Hindlimb muscle (tissue), 1 donor: ENCODE data around the gene SLC6A7. TPM values are rescaled to one million over a fixed set of nuclear protein-coding genes. Genes with fewer than 3 reads are reported as not detected.

Source experiments
- DNase-seq: peaks from one replicate; pipeline ENCODE4 v3.0.0-alpha.2; 2013
- polyA plus RNA-seq: library from polyadenylated mRNA; unstranded; fragments of 120-200 nt; gene quantifications from one replicate; pipeline ENCODE4 v1.2.1, GENCODE V29; 2013; ENCODE audit not compliant: insufficient read length

Gene SLC6A7
- polyA plus RNA-seq, 1 donor, result 0.22 TPM

DNA sequence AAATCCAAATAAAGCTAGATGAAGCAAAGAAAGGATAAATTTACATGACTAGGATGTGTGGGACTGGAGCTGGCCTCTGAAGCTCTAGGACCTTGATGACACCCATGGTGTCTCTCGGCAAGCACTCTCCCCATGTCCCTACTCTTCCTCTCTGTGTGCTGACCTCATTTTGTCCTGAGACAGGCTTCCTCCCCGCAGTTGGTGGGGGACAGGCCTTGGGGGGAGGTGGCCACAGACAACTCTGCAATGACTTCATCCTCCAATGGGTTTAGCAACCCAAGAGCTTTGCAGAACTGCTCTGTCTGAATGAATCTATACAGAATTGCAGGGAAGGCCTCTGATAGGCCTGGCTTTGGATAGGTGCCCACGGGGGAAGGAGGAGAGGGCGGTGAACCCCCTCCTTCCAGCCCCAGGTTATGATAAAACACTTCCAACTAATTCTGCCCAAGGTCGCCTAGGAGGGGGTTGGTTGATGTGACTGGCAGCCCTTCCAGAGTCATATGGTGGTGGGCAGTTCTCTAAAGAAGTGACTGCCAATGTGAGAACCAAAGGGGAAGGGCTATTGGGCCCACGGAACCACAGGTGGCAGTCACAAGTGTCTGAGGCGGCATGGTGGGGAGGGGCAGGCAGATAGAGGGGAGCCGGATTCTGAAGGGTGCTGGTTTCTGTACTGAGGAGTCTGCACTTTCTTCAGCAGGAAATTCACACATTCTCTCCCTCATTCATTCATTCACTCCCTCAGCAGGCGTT lies 6.0 kb downstream of the SLC6A7 start:
- no peak for DNase-seq

GRCh38 chr5:150196514-150196913 lies 6.7 kb downstream of the SLC6A7 start:
- no peak for DNase-seq

DNA sequence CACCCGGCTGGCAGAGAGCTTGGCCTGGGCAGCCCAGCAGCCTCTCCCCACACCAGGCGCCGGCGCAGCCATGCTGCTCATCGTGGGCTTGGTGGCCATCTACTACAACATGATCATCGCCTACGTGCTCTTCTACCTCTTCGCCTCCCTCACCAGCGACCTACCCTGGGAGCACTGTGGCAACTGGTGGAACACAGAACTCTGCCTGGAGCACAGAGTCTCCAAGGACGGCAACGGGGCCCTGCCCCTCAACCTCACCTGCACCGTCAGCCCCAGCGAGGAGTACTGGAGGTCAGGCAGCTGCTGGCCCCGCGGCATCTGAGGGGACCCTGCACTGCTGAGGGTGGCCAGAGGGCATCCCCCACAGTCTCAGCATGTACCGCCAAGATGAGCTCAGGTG lies 7.1 kb downstream of the SLC6A7 start:
- no peak for DNase-seq

- DNase-seq, result no peak
Observed at GRCh38 chr5:150197476-150197875, 7.6 kb downstream of the SLC6A7 start.

DNA sequence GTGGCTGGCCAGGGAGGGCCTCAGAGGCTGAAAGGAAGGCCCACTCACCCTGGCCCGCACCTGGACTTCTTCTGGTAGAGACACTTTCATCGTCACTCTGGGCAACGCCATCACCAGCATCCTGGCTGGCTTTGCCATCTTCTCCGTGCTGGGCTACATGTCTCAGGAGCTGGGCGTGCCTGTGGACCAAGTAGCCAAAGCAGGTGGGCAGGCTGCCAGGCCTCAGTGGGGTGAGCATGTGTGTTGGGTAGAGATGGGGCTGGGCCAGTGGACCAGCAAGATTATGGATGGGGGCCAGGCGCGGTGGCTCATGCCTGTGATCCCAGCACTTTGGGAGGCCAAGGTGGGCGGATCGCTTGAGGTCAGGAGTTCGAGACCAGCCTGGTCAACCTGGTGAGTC lies 12.6 kb downstream of the SLC6A7 start:
- no peak for DNase-seq

DNA sequence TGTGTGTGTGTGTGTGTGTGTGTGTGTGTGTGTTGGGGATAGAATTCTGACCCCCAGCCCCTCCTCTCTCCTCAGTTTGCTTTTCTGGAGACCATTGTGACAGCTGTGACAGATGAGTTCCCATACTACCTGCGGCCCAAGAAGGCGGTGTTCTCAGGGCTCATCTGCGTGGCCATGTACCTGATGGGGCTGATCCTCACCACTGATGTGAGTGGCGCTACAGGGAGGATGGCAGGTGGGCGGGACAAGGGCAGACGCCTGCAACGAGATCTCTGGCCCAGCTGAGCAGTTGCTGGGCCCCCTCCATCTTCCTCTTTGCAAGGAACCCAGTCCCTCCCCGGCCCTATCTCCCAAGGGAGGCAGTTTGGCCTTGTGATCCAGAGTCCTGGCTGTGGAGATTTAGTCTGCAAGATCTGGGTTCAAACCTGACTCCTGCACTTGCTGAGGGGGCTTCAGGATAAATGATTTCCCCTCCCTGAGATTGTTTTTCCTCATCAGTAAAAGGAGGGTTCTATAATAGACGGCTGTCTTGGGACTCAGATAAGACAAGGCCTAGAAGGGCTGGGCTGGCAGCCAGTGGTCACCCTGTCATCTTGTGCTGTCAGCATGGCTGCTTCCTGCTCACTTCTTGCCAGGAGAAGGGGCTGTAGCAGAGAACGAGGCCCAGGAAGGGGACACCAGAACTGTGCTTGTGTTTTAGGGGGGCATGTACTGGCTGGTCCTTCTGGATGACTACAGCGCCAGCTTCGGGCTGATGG lies 14.1 kb downstream of the SLC6A7 start:
- DNase-seq, result no peak

DNA sequence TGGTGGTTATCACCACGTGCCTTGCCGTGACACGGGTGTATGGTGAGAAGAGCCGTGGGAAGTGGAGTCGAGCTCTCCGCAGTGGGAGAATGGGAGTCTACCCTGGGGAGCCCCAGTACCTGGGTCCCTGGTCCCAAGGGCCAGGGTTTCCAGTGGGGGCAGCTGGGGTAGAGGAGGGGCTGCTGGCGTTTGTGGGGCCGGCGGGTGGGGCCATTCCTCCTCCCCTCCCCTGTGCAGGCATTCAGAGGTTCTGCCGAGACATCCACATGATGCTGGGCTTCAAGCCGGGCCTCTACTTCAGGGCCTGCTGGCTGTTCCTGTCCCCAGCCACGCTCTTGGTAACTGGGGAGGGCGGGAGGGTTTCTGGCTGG lies 14.7 kb downstream of the SLC6A7 start:
- DNase-seq, result no peak

DNA sequence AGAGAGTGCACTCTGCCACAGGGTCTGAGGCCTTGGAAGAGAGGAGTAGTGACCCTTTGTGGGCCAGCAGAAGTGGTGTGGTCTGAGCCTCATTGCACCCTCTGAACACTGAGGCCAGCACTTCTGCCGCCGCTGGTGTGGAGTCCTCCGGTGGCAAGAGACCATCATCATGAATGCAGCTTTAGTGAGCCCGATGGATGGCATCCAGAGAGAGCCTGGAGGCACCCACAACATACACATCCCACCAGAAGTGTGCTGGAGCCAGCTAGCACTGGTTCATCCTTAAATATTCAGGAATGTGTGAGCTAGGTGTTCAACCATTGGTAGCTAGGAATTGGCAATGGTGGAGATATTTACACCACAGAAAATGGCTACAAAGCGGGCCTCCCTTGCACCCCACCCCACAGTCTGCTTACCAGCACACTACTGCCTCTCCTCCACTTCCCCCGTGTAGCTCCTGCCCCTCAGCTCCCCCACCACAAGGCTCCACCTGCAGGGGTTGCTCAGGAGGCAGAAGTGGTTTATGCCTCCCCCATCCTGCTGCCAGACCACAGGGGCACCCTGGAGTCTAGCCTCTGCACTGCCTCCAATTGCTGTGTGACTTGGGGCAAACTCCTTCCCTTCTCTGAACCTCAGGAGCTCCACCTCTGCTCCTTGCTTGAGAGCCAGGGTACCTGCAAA lies 16.4 kb downstream of the SLC6A7 start:
- no peak for DNase-seq

DNA sequence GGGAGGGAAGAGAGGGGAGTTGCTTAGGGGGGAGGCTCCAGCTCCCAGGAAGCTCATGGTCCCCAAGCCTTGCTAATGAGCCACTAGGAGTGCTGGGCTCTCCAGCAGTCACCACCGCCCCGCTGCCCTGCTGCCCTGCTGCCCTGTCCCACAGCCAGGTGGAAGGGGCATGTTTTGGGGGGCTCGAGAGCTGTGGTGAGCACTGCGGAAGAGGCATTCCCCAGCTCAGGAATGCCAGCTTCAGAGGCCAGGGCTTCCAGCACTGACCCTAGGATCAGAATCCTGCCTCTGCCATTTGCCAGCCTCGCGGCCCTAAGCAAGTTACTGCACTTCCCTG lies 16.9 kb downstream of the SLC6A7 start:
- no peak for DNase-seq

GRCh38 chr5:150208187-150209098 lies 18.6 kb downstream of the SLC6A7 start:
- no peak for DNase-seq

DNA sequence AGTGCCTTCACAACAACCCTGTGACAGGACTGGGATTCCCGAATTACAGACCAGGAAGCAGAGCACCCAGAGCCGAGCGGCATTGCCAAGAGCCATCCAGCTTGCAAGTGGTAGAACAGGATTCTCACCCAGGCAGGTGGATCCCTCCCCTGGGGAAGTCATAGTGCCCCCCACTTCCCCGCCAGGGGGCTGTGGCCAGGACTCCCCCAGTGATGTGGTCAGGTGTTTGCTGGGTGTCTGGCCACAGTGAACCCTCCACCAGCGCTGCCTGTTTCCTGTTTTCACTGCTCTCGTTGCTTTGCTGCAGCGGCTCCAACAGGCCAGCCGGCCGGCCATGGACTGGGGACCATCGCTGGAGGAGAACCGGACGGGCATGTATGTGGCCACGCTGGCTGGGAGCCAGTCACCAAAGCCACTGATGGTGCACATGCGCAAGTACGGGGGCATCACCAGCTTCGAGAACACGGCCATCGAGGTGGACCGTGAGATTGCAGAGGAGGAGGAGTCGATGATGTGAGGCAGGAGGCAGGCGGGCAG lies 19.3 kb downstream of the SLC6A7 start:
- no peak for DNase-seq

DNA sequence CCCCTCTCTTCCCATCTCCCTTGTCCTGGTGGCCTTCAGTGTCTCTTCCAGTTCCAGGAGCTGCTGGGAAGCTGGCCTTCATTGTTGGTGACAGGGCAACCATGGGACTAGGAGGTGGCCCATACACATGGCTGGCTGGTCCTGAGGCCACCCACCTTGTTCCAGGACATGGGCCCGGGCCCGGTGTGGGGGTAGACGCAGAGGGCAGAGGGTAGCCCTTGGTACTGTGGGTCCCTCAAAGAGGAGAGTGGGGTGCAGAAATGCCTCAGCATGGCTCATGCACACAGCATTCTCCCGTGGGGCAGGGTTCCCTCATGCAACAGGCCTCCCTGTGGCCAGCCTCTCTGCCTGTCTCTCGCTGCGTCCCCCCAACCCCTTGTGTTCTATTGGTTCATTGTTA lies 20.8 kb downstream of the SLC6A7 start:
- no peak for DNase-seq

DNA sequence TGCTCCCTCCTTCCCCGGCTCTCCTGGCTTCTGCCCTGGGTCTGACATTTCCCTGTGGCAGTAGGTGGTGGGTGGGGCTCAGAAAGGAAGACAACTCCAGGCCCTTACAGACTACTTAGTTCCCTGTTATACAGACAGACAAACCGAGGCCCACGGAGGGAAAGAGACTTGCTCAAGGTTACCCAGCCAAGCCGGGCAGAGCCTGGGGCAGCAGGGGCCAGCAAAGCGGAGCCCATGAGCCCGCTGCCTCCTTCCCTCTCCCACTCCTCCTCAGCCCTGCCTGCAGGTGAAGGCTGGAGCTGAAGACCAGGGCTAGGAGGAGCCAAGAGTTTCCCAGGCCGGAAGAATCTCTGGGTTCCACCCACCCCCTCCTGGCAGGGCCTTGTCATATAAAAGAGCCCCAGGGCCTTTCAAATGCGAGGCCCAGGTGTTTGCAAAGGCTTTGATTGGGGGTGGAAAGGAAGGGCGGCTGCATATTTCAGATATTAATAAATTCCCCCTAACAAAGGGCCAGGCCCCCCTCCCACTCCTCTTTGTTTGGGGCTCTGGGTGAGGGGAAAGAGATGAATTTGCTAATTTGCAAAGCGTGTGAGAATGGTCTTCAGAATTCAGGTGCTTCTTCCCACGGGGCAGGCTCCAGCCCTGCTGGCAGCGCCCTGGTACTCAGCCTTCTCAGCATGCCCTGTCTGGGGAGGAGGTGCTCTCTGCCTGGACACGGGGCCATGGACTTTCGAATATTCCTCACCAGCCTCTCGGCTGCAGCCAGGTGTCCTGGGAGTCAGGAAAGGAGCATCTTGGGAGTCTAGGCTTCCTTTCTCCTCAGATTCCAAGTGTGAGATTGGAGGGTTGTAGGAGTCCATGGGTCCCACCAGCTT lies 21.5 kb downstream of the SLC6A7 start:
- DNase-seq, result no peak

GRCh38 chr5:150213530-150213929 lies 23.7 kb downstream of the SLC6A7 start:
- peak; percentile 70 for DNase-seq

GRCh38 chr5:150214289-150214688 lies 24.4 kb downstream of the SLC6A7 start:
- DNase-seq, result no peak

DNA sequence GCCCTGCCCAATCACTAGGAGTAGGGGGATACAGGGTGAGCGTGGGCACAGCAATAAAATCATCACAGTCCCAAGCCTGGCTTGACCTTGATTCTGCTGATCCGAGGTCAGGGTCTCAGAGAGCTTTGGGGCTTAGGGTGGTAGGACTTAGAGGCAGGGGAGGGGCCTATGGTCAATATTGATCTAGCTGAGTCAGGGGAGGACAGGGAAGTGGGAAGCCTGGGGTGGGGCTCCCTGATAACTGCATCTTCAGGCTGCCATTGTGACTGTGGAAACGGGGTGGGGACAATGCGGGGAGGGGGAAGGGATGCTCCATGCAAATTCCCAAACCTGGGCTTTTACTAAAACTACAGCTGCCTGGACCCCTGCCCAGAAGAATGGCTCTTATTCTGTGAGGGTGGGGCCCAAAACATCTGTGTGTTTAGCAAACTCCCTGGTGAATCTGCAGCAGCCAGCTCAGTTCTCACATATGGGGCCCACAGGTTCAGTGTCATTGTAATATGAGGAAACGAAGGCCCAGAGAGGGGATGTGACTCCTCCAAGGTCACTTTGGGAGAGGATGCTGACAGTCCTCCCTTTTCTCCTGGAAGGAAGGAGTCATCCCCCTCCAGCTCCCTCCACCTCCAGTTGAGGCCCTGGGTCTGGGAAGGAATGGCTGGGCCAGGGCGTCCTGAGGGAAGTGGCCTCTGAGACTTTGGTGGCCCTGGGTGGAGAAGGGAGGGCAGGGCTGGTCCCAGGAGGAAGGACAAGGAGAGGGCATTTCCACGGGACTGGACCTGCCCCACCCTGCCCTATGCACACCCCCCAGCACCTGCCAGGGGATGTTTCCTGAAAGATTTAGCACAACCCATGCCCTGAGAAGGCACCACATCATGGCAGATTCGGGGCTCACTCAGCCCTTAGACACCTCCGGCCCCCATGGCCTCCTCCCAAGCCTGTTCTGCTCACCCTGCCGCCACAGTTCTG lies 26.4 kb downstream of the SLC6A7 start:
- peak; percentile 71 for DNase-seq

GRCh38 chr5:150217038-150217437 lies 27.2 kb downstream of the SLC6A7 start:
- DNase-seq, result no peak

- peak; percentile 83 for DNase-seq
Observed at GRCh38 chr5:150217873-150218692, 28.2 kb downstream of the SLC6A7 start.

- no peak for DNase-seq
Observed at GRCh38 chr5:150218693-150219035, 28.8 kb downstream of the SLC6A7 start.
